HG03196 (cell line): ENCODE measurements around the gene FRK.
A peak's percentile ranks its signal among the peaks of the same experiment; 100 is the strongest.
"Not testable (repeated sequence)": the region's sequence is repeated elsewhere in the genome, so short reads cannot be mapped to it uniquely, and the experiment has no call there.

ENCODE experiments used
- ATAC-seq: cut with Tn5 transposase; IDR thresholded peaks from one replicate; pipeline ENCODE4 v1.9.1; 2021; ENCODE audit not compliant: unreplicated experiment

Gene FRK

GRCh38 chr6:116060572-116061283, at the start of gene FRK:
FRK (minus strand) TSS chr6:116060891; CDS start chr6:116060311, 580 bp downstream.
- no peak for ATAC-seq

GRCh38 chr6:116108836-116109235, 48.1 kb upstream of the FRK start:
- ATAC-seq, result no peak

DNA sequence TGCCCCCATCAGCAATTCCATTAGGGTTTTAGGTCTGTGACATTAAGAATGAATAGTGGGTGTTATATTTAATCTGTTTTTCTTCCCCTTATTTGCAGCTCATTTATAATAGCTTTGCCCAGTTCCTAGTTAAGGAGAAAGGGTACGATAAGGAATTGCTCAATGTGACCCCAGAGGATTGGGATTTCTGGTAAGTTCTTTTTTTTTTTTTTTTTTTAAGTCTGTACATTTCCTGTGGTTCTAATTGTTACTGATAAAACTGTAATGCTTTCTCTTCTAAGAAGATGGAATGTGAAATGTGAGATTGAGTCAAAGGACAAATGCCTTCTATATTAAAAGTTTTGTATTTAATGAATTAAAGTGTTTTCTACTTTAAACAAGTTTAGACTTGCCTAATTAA, 45.5 kb upstream of the FRK start:
- no peak for ATAC-seq

GRCh38 chr6:116105247-116105646, 44.6 kb upstream of the FRK start:
- no peak for ATAC-seq

GRCh38 chr6:116104636-116105035, 43.9 kb upstream of the FRK start:
- ATAC-seq, result no peak

DNA sequence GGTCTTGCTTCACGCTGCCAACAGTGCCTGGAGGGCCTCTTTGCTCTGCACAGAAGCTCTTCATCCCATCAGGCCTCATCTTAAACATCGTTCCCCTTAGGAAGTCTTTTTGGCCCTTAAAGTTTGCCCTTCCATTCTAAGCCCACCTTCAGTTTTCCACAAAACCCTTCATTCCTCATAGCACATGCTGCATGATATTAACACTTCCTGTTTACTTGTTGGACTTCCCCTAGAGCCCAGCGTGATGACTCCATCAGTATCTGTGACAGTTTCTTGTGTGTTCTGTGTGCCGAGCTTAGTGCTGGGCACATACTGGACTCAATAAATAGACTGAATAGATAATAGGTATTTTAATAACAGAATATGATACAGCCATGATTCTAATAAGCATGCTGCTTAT, 42.2 kb upstream of the FRK start:
- no peak for ATAC-seq

DNA sequence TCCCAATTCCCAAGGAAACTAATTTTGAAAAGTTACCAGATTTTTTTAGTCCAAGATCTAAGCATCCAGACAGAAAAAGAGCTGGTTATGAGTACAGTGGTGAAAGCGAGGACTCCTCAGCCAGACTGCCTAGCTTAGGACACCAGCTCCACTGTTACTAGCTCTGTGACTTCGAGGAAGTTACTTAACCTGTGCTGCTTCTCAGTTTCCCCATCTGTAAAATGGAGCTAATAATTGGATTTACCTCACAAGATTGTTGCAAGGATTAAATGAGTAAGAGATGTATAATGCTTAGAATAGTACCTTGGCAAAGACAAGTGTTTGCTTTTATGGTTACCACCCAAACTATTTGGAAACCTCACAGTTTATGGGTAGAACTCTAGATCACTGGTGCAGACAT, 41.1 kb upstream of the FRK start:
- no peak for ATAC-seq

DNA sequence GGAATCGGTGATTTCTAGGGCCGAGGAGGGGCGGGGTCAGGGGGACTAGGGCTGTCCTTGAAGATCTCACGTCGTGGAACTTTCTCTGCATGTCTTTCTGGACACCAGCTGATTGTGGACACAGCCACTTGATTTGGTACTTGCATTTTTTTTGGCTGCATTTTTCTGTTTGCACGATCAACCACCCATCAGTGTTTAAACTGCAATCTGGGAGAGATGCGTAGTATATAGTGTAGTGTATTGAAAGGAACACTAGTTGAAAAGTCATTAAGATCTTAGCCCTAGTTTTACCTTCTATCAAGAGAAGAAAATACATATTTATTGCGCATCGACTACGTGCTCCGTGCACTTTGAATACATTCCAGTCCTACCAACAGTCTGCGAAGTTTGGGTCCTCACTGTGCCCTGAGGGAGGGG, 40.6 kb upstream of the FRK start:
- ATAC-seq, result no peak

GRCh38 chr6:116100419-116101301, 40.0 kb upstream of the FRK start, which contains the start of gene NT5DC1:
NT5DC1 (plus strand) TSS chr6:116100853; CDS start chr6:116100931, 78 bp downstream.
- peak; percentile 87 for ATAC-seq

DNA sequence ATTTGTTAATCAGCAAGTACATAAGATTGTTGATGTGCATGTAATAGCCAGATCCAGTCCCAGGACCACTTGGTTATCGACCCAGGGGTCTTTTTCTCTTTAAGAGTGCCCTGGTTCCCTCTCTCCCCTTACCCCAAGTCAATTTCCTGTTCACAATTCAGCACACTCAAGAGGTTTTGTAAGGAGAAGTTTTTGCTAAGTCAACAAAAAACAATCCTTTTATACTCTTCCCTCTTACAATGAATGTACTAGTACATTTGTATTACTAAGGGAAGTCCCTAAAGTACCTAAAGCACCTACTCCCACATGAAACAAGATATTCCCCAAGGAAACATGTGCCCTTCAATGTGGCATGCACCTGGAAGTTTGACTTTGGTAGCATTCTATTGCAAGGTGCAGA, 38.3 kb upstream of the FRK start:
- no peak for ATAC-seq

DNA sequence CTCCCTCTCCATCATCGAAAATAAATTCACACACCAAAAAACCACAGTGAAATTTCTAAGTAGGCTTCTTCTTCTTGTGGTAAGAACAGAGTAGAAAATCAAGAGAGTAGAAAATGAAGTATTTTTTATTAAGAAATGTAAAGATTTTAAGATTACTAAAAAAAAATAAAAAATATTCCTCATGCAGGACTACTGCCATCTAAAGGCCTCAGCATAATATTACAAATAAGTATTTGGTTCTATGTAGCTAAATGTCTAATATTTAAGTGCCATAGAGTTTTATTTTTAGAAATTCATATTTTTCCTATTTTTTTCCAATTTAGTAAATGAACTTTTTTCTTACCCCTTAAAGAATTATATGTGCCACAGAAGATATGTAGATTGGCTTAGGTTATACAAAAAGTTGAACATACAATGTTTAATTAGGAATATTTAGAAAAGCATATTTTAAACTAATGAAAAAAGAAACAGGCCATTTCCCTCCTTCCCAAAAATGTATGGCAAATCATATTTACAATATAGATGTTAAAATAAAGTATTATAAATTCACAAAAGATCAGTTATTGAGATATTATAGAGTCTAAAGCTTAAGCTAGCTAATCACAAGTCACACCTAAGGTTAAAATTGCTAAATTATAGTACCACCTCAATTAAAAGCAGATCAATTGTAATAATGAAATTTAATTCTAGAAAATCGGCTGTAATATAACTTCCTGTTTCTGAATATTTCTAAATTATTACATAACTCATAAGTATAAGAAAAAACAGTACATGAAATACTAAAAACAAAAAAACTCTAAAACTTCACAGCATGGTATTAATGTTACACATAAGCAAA, 36.5 kb upstream of the FRK start:
- ATAC-seq, result no peak

DNA sequence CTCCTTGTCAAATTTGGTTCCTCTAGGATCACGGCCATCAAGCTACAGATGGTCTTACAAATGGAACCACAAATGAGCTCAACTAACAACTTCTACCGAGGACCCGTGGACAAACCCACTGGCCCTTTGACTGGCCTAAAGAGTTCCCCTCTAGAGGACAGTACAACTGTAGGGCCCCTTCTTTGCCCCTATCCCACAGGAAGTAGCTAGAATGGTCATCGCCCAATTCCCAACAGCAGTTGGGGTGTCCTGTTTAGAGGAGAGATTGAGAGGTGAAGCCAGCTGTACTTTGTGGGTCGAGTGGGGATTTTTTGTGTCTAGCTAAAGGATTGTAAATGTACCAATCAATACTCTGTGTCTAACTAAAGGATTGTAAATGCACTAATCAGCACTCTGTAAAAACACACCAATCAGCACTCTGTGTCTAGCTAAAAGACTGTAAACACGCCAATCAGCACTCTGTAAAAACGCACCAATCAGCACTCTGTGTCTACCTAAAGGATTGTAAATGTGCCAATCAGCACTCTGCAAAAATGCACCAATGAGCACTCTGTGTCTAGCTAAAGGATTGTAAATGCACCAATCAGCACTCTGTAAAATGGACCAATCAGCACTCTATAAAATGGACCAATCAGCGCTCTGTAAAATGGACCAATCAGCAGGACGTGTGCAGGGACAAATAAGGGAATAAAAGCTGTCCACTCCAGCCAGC, 35.5 kb upstream of the FRK start:
- ATAC-seq, result not testable (repeated sequence)

DNA sequence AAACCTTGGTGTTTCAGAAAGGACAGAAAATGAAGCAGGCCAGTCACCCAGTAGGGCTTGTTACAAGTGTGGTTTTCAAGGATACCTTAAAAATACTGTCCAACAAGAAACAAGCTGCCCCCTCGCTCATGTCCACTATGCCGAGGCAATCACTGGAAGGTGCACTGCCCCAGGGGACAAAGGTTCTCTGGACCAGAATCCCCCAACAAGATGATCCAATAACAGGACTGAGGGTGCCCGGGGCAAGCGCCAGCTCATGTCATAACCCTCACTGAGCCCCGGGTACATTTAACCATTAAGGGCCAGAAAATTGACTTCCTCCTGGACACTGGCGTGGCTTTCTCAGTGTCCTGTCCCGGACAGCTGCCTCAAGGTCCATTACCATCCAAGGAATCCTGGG, 33.4 kb upstream of the FRK start:
- ATAC-seq, result no peak

GRCh38 chr6:116090251-116090650, 29.6 kb upstream of the FRK start:
- peak; percentile 61 for ATAC-seq

DNA sequence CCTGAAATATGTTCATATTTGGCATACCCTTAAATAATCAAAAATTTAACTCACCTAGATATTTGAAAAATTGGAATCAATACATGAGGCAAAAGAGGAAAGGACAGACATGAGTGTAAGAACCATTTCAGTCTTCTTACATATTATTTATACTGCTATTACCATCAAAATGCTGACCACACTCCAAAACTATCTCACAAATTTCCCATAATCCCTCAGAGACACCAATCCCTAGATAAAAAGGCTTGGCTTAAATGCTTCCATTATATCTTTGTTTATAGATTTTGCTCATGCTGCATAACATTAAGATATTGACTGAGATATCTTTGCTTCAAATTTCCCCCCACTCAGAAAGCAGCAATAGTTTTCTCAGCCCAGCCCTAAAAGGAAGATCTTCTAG, 28.3 kb upstream of the FRK start:
- ATAC-seq, result no peak

- ATAC-seq, result peak; percentile 98
These were observed 26.8 kb upstream of the FRK start for GRCh38 chr6:116087437-116088027.

DNA sequence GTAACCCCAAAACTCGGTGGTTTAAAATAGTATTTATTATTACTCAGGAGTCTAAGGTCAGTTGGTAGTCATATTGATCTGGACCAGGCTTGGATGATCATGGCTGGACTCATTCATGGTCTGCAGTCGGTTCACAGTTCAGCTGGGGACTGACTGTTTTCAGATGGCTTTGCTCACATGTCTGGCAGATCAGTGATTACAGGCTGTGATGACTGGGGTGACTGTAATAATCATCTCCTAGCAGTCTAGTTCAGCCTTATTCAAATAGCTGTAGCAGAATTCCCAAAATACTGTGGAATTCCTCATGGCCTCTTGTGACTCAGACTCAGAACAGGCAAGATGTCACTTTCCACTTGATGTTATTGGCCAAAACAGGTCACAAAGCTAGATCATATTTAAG, 23.6 kb upstream of the FRK start:
- no peak for ATAC-seq

- no peak for ATAC-seq
These were observed 22.4 kb upstream of the FRK start for GRCh38 chr6:116083052-116083451.

DNA sequence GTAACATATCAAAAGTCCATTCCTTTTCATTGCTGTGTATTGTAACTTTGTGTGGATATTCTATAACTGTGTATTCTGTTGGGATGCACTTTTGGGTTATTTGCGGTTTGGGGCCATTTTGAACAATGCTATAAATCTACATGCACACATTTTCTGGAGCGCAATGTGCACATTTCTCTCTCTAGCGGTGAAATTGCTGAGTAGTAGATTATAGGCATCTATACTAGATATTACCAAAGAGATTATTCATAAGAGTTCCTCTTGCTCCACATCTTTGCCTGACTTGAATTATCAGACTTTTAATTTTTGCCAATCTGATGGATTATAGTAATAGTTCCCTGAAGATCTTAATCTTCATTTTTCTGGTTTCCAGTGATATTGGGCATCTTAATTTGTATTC, 18.3 kb upstream of the FRK start:
- ATAC-seq, result no peak

DNA sequence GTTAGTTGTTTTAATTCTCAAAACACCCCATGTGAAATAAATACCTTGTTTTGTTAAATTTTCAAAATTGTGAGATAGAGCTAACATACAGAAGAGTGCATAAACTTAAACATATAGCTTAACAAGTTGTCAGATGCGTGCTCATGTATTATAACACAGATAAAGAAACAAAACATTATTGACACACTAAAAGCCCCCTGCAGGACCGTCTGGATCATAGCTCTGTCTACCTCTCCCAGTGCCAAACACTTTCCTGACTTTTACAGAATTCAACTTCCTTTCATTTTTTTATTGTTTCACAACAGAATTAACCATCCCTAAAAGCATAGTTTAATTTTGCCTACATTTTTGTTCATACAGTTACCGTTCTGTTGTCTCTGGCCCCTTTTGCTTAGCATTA, 17.8 kb upstream of the FRK start:
- no peak for ATAC-seq
